ENCODE measurements around the gene FHAD1. TPM values are rescaled to one million over a fixed set of nuclear protein-coding genes. Genes with fewer than 3 reads are reported as not detected.
A peak's percentile ranks its signal among the peaks of the same experiment; 100 is the strongest.

Gene FHAD1
- polyA plus RNA-seq, 3 donors, result 0.67 to 0.69 TPM; not detected in 1

DNA sequence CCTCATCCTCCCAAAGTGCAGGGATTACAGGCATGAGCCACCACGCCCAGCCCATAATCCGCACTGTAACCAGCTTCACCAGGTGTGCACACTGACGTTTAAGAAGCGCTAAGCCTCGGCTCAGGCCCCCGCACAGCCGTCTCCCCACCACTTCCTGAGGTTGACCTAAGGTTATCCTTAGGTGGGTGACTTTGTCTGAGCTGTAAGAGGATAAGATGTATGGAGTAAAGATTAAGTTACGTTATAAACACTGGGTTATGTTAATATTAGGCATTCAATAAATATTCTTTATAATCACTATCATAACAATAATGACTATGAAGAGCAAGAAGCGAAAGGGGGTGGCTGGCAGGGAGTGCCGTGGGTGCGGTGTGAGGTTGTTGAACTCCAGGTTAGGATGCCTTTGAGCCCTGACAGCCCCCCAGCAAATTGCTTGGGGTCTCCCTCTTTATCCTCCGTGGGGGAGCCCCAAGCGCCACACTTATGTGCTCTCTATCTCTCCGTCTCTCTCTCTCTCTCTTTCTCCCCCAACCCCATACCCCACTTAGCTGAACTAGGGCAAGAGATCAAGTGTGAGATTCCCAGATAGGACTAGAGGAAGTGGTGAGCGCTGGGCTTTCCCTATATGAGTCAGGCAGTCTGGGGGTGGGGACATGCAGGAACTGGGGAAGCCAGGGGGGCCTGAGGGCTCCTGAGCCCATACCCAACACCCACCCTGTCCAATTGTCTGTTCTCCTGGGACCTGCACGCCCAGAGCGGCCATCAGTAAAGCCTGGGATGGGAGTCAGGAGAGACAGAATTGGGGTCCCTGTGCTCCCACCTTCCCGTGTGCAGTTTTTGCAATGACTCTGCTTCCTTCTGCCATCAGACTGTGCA is 170.3 kb downstream of the FHAD1 start:
- H3K4me3 Mint-ChIP-seq, result peak overlapping the region; percentile 77 to 87
- peaks cover 96% of the 10 kb centered on the region for H3K79me2 ChIP-seq (ENCODE audit: insufficient read depth, low read length)
- TF ChIP-seq, protein P1, sequence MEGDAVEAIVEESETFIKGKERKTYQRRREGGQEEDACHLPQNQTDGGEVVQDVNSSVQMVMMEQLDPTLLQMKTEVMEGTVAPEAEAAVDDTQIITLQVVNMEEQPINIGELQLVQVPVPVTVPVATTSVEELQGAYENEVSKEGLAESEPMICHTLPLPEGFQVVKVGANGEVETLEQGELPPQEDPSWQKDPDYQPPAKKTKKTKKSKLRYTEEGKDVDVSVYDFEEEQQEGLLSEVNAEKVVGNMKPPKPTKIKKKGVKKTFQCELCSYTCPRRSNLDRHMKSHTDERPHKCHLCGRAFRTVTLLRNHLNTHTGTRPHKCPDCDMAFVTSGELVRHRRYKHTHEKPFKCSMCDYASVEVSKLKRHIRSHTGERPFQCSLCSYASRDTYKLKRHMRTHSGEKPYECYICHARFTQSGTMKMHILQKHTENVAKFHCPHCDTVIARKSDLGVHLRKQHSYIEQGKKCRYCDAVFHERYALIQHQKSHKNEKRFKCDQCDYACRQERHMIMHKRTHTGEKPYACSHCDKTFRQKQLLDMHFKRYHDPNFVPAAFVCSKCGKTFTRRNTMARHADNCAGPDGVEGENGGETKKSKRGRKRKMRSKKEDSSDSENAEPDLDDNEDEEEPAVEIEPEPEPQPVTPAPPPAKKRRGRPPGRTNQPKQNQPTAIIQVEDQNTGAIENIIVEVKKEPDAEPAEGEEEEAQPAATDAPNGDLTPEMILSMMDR (IDR thresholded peaks at IDR 0.05), result no peak
- peak overlapping the region; percentile 98 to 99 (median 99) for H3K27ac Mint-ChIP-seq
- H2AFZ ChIP-seq (ENCODE audit: insufficient read depth, low read depth, low read length, poor library complexity, severe bottlenecking), result no peak overlapping the region
- H3K27me3 Mint-ChIP-seq (ENCODE audit: low read depth in 3 of 3), result peaks cover 0 to 2% (median 2%) of the 10 kb centered on the region in 3 donors
- H3K9me3 ChIP-seq (replicated peaks in 1 of 2; ENCODE audit: control insufficient read depth in 1 of 2, insufficient read depth in 1 of 2, low read length in 2 of 2), result no peaks in the 10 kb centered on the region
- peaks cover 44 to 61% of the 10 kb centered on the region in 2 donors for H3K36me3 ChIP-seq (replicated peaks in 1 of 2; ENCODE audit: control insufficient read depth in 1 of 2, insufficient read depth in 2 of 2, low read length in 2 of 2)
- H3K4me1 Mint-ChIP-seq, result peaks cover 91% of the 10 kb centered on the region
- H4K20me1 ChIP-seq (ENCODE audit: insufficient read depth, low read length), result peaks cover 94% of the 10 kb centered on the region
- intact Hi-C loops (cut with micrococcal nuclease), result loop anchor here in 1 of 2 donors (2.0 to 5.0 kb wide), 2 partner anchors 14 to 95 kb away; no protein-coding TSS in a partner anchor
- H3K9ac ChIP-seq (ENCODE audit: insufficient read depth, low read length, poor library complexity, severe bottlenecking), result peak overlapping the region; percentile 71
- peak overlapping the region; percentile 95 for H3K27ac ChIP-seq (ENCODE audit: low read depth in 1 of 2, low read length in 2 of 2)
- H3K4me3 ChIP-seq (replicated peaks in 1 of 3; ENCODE audit: low read depth in 2 of 3, low read length in 3 of 3), result peak overlapping the region; percentile 13 to 100 (median 25)
- H3K4me2 ChIP-seq (replicated peaks; ENCODE audit: extremely low read depth, low read length, poor library complexity, severe bottlenecking), result peak overlapping the region; percentile 79
- DNase-seq, result peak; percentile 87 to 96 (median 94)
- peaks cover 96 to 100% of the 10 kb centered on the region in 2 donors for H3K4me1 ChIP-seq (ENCODE audit: control insufficient read depth in 1 of 2, insufficient read depth in 2 of 2, low read length in 2 of 2)
- peaks cover 0 to 2% (median 0%) of the 10 kb centered on the region in 7 donors for H3K9me3 Mint-ChIP-seq
- peaks cover 54 to 87% of the 10 kb centered on the region in 2 donors for H3K36me3 Mint-ChIP-seq
- no peaks in the 10 kb centered on the region for H3K27me3 ChIP-seq (ENCODE audit: control insufficient read depth in 2 of 2, insufficient read depth in 2 of 2, low read length in 2 of 2)
- 28% methylated on average over 5 of the region's 18 CpGs for WGBS (ENCODE audit: insufficient coverage)

- H3K27ac ChIP-seq (ENCODE audit: low read depth in 1 of 2, low read length in 2 of 2), result peak overlapping the region; percentile 63 to 76
- H3K9me3 Mint-ChIP-seq, result peaks cover 0 to 2% (median 0%) of the 10 kb centered on the region in 7 donors
- TF ChIP-seq, protein P1 (IDR thresholded peaks at IDR 0.05), result no peak
- peaks cover 41 to 57% of the 10 kb centered on the region in 2 donors for H3K36me3 ChIP-seq (replicated peaks in 1 of 2; ENCODE audit: control insufficient read depth in 1 of 2, insufficient read depth in 2 of 2, low read length in 2 of 2)
- peak overlapping the region; percentile 26 for H3K4me2 ChIP-seq (replicated peaks; ENCODE audit: extremely low read depth, low read length, poor library complexity, severe bottlenecking)
- H3K36me3 Mint-ChIP-seq, result peaks cover 47 to 86% of the 10 kb centered on the region in 2 donors
- intact Hi-C loops (cut with micrococcal nuclease), result loop anchor here in 1 of 2 donors (5.0 kb wide), 1 partner anchor 97 kb away; no protein-coding TSS in a partner anchor
- H3K9me3 ChIP-seq (replicated peaks in 1 of 2; ENCODE audit: control insufficient read depth in 1 of 2, insufficient read depth in 1 of 2, low read length in 2 of 2), result no peaks in the 10 kb centered on the region
- WGBS (ENCODE audit: insufficient coverage), result 97% methylated on average over 16 of the region's 18 CpGs
- peak overlapping the region; percentile 85 to 99 (median 98) for H3K27ac Mint-ChIP-seq
- peak overlapping the region in 1 of 3 experiments; percentile 24 for H3K4me3 ChIP-seq (replicated peaks in 1 of 3; ENCODE audit: low read depth in 2 of 3, low read length in 3 of 3)
- H3K4me3 Mint-ChIP-seq, result peak overlapping the region in 1 of 2 donors; percentile 37
- DNase-seq, result no peak
- H3K79me2 ChIP-seq (ENCODE audit: insufficient read depth, low read length), result peaks cover 96% of the 10 kb centered on the region
- H3K4me1 ChIP-seq (ENCODE audit: control insufficient read depth in 1 of 2, insufficient read depth in 2 of 2, low read length in 2 of 2), result peaks cover 85 to 99% of the 10 kb centered on the region in 2 donors
- H3K4me1 Mint-ChIP-seq, result peaks cover 75% of the 10 kb centered on the region
- no peak overlapping the region for H2AFZ ChIP-seq (ENCODE audit: insufficient read depth, low read depth, low read length, poor library complexity, severe bottlenecking)
- H3K27me3 ChIP-seq (ENCODE audit: control insufficient read depth in 2 of 2, insufficient read depth in 2 of 2, low read length in 2 of 2), result no peaks in the 10 kb centered on the region
- H4K20me1 ChIP-seq (ENCODE audit: insufficient read depth, low read length), result peaks cover 94% of the 10 kb centered on the region
- H3K27me3 Mint-ChIP-seq (ENCODE audit: low read depth in 3 of 3), result peaks cover 0 to 2% (median 2%) of the 10 kb centered on the region in 3 donors
- no peak overlapping the region for H3K9ac ChIP-seq (ENCODE audit: insufficient read depth, low read length, poor library complexity, severe bottlenecking)
Measured at GRCh38 chr1:15418806-15419515, 171.9 kb downstream of the FHAD1 start.
